ENCODE measurements around the gene SLK.

The SLK gene

DNA sequence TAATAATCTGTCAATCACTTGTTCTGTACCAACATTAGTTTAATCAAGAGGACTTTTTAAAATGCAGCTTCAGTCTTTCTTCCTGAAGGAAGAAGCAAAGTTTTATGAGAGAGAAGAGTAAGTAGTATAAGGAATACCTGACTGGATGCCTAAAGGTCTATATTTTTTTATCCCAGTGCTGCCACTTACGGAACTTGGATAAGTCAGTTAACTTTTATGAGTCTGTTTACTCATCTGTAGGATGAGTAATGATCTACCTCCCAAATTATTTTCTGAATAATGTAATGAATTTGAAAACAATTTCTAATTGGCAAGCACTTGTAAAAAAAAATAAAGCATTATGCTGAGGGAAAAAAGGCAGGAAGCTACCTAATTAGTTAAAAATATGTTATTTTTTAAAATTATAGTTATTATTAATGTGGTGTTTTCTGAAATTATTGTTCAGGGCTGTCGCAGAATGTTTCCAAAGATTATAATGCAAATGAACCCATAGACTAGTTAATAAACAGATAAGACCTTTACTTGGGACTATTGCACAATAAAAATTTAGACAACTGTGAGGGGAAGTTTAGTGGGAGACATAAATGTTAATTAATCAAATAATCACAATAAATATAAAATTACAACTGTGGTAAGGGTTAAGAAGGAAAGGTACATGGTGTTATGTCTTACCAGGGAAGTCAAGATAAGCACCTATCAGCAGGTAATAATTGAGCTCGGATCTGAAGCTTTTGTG, 24.6 kb downstream of the SLK start:
- no peak for TF ChIP-seq CTCF (IDR thresholded peaks at IDR 0.05)

GRCh38 chr10:103995134-103995533, 28.2 kb downstream of the SLK start:
- no peak for TF ChIP-seq CTCF (IDR thresholded peaks at IDR 0.05)

DNA sequence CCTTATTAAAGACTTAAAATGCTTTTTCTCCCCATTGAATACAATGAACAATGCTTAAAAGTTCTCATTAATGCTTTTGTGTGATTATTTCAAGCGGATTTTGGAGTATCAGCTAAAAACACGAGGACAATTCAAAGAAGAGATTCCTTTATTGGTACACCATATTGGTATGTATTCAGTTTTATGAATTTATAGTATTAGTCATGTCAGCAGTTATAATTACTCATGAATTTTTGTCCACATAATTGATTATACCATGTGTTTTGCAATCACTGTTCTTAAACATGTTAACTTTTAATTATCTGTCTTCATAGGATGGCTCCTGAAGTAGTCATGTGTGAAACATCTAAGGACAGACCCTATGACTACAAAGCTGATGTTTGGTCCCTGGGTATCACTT, 31.9 kb downstream of the SLK start:
- no peak for TF ChIP-seq CTCF (IDR thresholded peaks at IDR 0.05)

- TF ChIP-seq CTCF (IDR thresholded peaks at IDR 0.05) = no peak
Measured at GRCh38 chr10:104002911-104003310, 36.0 kb downstream of the SLK start.

DNA sequence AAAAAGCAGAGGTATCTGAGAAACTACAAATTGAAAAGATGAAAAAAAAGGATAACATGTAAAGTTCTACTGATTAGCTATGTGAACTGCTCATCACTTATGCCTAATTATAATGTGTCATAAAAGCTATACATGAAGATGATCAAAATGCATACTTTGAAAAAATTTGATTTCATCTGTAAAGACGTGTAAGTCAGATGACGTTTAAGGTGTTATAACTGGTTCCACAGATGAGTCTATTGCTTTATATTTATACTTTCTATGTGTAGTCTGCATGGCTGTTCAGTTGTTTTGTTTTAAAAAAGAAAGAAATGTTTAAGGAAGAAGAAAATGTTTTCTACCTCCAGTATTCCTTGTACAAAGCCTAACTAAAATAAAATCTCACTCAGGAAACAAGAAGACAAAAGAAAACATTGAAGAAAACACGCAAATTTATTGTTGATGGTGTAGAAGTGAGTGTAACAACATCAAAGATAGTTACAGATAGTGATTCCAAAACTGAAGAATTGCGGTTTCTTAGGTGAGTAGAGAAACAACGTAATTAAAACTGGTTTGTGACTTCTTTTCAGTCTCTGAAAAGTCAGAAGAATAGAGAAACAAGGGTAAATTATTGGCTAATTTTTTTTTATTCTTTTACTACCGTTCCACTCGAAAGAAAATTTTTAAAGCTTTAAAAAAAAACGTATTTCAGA, 38.4 kb downstream of the SLK start:
- TF ChIP-seq CTCF (IDR thresholded peaks at IDR 0.05) = no peak

GRCh38 chr10:104011904-104012303, 45.0 kb downstream of the SLK start:
- no peak for TF ChIP-seq CTCF (IDR thresholded peaks at IDR 0.05)

DNA sequence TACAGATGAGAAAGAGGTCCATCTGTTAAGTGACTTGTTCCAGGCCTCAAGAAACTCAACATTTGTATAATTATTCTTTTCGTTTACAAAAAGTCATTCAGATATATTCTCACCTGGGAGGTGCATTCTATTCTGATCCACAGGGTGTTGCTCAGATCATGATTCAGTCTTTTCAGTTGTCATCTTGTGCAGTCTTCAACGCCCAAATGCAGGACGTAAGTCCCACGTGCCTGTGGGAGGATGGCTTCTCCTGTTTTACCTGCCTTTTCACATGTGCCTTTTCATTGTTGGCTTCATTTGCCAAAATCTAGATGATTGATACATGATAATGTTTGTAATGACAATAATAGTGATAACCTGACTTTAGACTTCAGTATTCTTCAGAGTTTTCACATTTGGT, 46.5 kb downstream of the SLK start:
- no peak for TF ChIP-seq CTCF (IDR thresholded peaks at IDR 0.05)
